Central memory CD8-positive, alpha-beta T cell (primary cell): ENCODE data around the gene SATB2.

Experiments
- ATAC-seq: fragments of 150-1000 bp; cut with Tn5 transposase; replicated peaks from 2 replicates; pipeline ENCODE4 v1.10.0; 2022; ENCODE audit warnings: mild to moderate bottlenecking, moderate FRiP score, moderate number of reproducible peaks; ENCODE audit not compliant: poor library complexity, severe bottlenecking; ENCODE audit errors: extremely low read depth
- DNase-seq, 2 donors: peaks; one replicate each; pipeline ENCODE4 v3.0.0; 2021; ENCODE audit warnings: low spot score in 2 of 2
- H3K27ac Mint-ChIP-seq: one replicate; pipeline ENCODE4 v1.8.0; 2022; ENCODE audit warnings: low read depth, mild to moderate bottlenecking, moderate library complexity, mixed read lengths
- H3K27me3 Mint-ChIP-seq: one replicate; pipeline ENCODE4 v1.8.0; 2022; ENCODE audit warnings: mixed read lengths
- H3K36me3 Mint-ChIP-seq: one replicate; pipeline ENCODE4 v1.8.0; 2022; ENCODE audit warnings: mild to moderate bottlenecking, moderate library complexity, mixed read lengths; ENCODE audit not compliant: insufficient read depth
- H3K4me1 Mint-ChIP-seq: one replicate; pipeline ENCODE4 v1.8.0; 2022; ENCODE audit warnings: mixed read lengths
- H3K4me3 Mint-ChIP-seq: one replicate; pipeline ENCODE4 v1.8.0; 2022; ENCODE audit warnings: mild to moderate bottlenecking, moderate library complexity, mixed read lengths
- H3K9me3 Mint-ChIP-seq: one replicate; pipeline ENCODE4 v1.8.0; 2022; ENCODE audit warnings: mixed read lengths

Gene SATB2

GRCh38 chr2:199273042-199273511 is 184.7 kb downstream of the SATB2 start:
- Mint-ChIP-seq H3K4me3 (no peak overlapping the region), H3K9me3 (no peaks in the 10 kb centered on the region), H3K4me1 (no peaks in the 10 kb centered on the region), H3K27me3 (no peaks in the 10 kb centered on the region), H3K27ac (no peak overlapping the region), H3K36me3 (peaks cover 3% of the 10 kb centered on the region)
- DNase-seq (no peak), ATAC-seq (no peak)

DNA sequence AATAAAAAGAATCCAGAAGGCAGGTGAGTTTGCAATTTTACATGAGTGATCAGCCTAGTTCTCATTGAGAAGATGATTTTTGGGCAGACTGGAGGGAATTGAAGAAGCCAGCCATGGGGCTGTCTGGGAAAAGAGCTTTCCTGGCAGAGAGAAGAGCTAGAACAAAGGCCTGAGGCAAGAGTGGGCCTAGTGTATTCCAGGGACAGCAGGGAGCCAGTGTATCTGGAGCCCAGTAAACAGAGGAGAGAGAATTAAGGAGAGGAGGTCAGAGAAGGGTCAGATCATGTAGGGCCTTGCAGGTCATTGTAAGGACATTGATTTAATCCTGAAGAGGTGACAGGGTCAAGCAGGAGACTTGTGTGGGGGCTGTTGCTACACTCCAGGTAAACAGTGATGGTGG is 195.8 kb downstream of the SATB2 start:
- ATAC-seq, result no peak
- no peak overlapping the region for H3K27ac Mint-ChIP-seq
- H3K9me3 Mint-ChIP-seq, result peaks cover 24% of the 10 kb centered on the region
- no peaks in the 10 kb centered on the region for H3K4me1 Mint-ChIP-seq
- H3K4me3 Mint-ChIP-seq, result no peak overlapping the region
- H3K36me3 Mint-ChIP-seq, result no peaks in the 10 kb centered on the region
- H3K27me3 Mint-ChIP-seq, result no peaks in the 10 kb centered on the region
- no peak for DNase-seq

- no peak overlapping the region for H3K27ac Mint-ChIP-seq
- H3K4me1 Mint-ChIP-seq, result no peaks in the 10 kb centered on the region
- H3K9me3 Mint-ChIP-seq, result peaks cover 24% of the 10 kb centered on the region
- H3K4me3 Mint-ChIP-seq, result no peak overlapping the region
- no peaks in the 10 kb centered on the region for H3K36me3 Mint-ChIP-seq
- ATAC-seq (no peak), DNase-seq (no peak)
- H3K27me3 Mint-ChIP-seq, result no peaks in the 10 kb centered on the region
Measured at GRCh38 chr2:199261239-199261638, 196.5 kb downstream of the SATB2 start.

DNA sequence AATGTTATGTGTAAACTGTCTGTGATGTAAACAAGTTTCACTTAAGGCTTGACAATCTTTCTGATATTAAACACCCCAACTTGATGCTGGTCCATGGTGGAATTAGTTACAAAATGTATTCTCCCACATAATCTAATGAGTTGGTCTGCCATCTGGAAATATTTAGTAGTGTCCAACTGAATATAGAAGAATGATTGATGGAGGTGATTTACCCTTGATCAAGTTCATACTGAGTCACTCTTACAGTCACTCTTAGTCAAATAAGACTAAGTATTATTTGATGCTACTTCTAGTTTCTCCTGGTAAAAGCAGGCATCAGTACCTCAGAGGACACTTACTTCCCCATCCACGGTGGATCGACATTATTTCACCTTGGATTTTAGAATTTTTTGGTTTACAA is 198.1 kb downstream of the SATB2 start:
- H3K36me3 Mint-ChIP-seq, result no peaks in the 10 kb centered on the region
- H3K4me1 Mint-ChIP-seq, result no peaks in the 10 kb centered on the region
- DNase-seq, result no peak
- H3K9me3 Mint-ChIP-seq, result peaks cover 18% of the 10 kb centered on the region
- no peaks in the 10 kb centered on the region for H3K27me3 Mint-ChIP-seq
- H3K27ac Mint-ChIP-seq, result no peak overlapping the region
- no peak overlapping the region for H3K4me3 Mint-ChIP-seq
- ATAC-seq, result no peak

DNA sequence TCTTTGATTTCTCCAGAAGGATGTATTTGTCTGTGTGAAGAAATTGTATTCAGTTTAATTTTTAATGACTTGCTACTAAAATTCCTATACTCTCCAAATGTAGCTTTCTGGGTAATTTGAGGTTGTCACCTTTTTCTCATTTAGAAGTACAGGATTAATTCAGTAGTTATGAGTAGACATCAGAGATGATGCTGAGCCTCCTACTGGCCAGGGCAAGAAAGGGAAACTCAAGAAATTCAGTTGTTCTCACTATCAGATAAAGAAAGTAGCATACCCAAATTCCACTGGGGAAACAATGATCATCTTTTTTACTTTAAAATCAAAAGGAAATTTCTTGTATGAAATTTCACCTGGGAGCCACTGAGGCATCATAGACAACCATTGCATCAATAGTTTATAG is 199.4 kb downstream of the SATB2 start:
- DNase-seq, result no peak
- H3K4me1 Mint-ChIP-seq, result no peaks in the 10 kb centered on the region
- no peaks in the 10 kb centered on the region for H3K36me3 Mint-ChIP-seq
- H3K27ac Mint-ChIP-seq, result no peak overlapping the region
- peaks cover 12% of the 10 kb centered on the region for H3K9me3 Mint-ChIP-seq
- no peak overlapping the region for H3K4me3 Mint-ChIP-seq
- ATAC-seq, result no peak
- H3K27me3 Mint-ChIP-seq, result no peaks in the 10 kb centered on the region

- Mint-ChIP-seq H3K27ac (no peak overlapping the region), H3K9me3 (peaks cover 8% of the 10 kb centered on the region), H3K4me3 (no peak overlapping the region), H3K36me3 (no peaks in the 10 kb centered on the region), H3K27me3 (no peaks in the 10 kb centered on the region), H3K4me1 (no peaks in the 10 kb centered on the region)
- no peak for DNase-seq
- ATAC-seq, result no peak
Measured at GRCh38 chr2:199257261-199258224, 200.2 kb downstream of the SATB2 start.

DNA sequence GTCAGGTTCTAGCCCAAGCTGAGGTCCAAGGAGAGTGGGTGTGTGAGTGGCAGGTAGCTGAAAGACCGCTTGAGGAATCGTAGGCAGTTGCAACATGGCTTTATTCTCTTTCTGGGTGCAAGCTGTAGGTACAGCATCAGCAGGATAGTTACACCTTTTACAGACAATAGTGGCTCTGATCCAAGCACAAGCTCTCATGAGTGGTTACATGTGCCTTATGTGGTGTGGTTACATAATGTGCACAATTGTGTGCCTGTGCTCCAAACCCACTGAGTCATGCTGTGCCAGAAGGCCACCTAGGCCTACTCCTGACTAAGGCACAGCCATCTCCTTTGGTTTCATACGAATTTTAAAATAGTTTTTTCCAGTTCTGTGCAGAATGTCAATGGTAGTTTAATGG is 227.6 kb downstream of the SATB2 start:
- Mint-ChIP-seq H3K4me1 (no peaks in the 10 kb centered on the region), H3K9me3 (no peaks in the 10 kb centered on the region), H3K36me3 (no peaks in the 10 kb centered on the region), H3K27me3 (no peaks in the 10 kb centered on the region), H3K4me3 (no peak overlapping the region), H3K27ac (no peak overlapping the region)
- ATAC-seq, result no peak
- DNase-seq, result no peak

- Mint-ChIP-seq H3K27me3 (no peaks in the 10 kb centered on the region), H3K4me1 (no peaks in the 10 kb centered on the region), H3K9me3 (no peaks in the 10 kb centered on the region), H3K27ac (no peak overlapping the region), H3K4me3 (no peak overlapping the region), H3K36me3 (no peaks in the 10 kb centered on the region)
- DNase-seq, result no peak
- ATAC-seq, result no peak
Measured at GRCh38 chr2:199228887-199229819, 228.6 kb downstream of the SATB2 start.

- ATAC-seq, result no peak
- no peaks in the 10 kb centered on the region for H3K27me3 Mint-ChIP-seq
- peaks cover 9% of the 10 kb centered on the region for H3K9me3 Mint-ChIP-seq
- no peak overlapping the region for H3K4me3 Mint-ChIP-seq
- DNase-seq, result no peak
- H3K27ac Mint-ChIP-seq, result no peak overlapping the region
- no peaks in the 10 kb centered on the region for H3K36me3 Mint-ChIP-seq
- no peaks in the 10 kb centered on the region for H3K4me1 Mint-ChIP-seq
Measured at GRCh38 chr2:199223791-199224190, 233.9 kb downstream of the SATB2 start.

DNA sequence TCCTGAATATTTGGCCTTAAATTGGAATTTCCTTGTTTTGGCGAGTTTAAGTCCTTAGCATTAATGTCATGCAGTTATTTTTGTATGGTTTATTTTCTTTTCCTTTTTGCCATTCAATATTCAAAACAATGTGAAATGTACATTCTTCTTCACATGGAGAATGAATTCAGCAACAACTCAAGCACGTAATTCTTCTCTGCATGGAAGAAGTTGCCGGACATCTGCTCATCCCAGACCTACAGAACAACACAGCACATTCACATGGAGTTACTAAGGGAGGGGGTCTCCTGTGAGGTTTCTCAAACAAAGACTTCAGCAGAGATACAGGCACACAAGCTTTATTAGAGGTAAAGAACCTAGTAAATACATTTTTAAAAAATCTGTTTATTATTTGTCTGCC is 236.8 kb downstream of the SATB2 start:
- Mint-ChIP-seq H3K27ac (no peak overlapping the region), H3K9me3 (peaks cover 14% of the 10 kb centered on the region), H3K4me1 (no peaks in the 10 kb centered on the region), H3K27me3 (no peaks in the 10 kb centered on the region), H3K36me3 (no peaks in the 10 kb centered on the region), H3K4me3 (no peak overlapping the region)
- ATAC-seq (no peak), DNase-seq (no peak)

- H3K27ac Mint-ChIP-seq, result no peak overlapping the region
- no peaks in the 10 kb centered on the region for H3K4me1 Mint-ChIP-seq
- DNase-seq (no peak), ATAC-seq (no peak)
- peaks cover 14% of the 10 kb centered on the region for H3K9me3 Mint-ChIP-seq
- H3K36me3 Mint-ChIP-seq, result no peaks in the 10 kb centered on the region
- no peak overlapping the region for H3K4me3 Mint-ChIP-seq
- no peaks in the 10 kb centered on the region for H3K27me3 Mint-ChIP-seq
Measured at GRCh38 chr2:199219551-199219950, 238.2 kb downstream of the SATB2 start.
